Panc1 (cell line): ENCODE data around the gene ZIC4. TPM values are rescaled to one million over a fixed set of nuclear protein-coding genes. Genes with fewer than 3 reads are reported as not detected.

ENCODE experiments used
- ATAC-seq: fragments of 200-7000 bp; cut with Tn5 transposase; 2 replicates; pipeline ENCODE4 v1.9.1; 2020; ENCODE audit warnings: mild to moderate bottlenecking, moderate library complexity
- BruUV-seq: library from RNA; stranded (reverse); fragments of 400-500 nt; replicated peaks from 2 replicates; lab custom pipeline; 2021; lab: Mats Ljungman, UMichigan
- CTCF ChIA-PET: fragments of 300-600 bp; sonication (Branson Sonifier 250); formaldehyde crosslinking; loops from one replicate; lab custom pipeline; 2022; ENCODE audit warnings: antibody characterized with exemption; lab: Charles Lee
- POLR2A ChIA-PET: fragments of 300-600 bp; sonication (Branson Sonifier 250); formaldehyde crosslinking; loops from one replicate; lab custom pipeline; 2022; ENCODE audit warnings: antibody characterized with exemption; lab: Charles Lee
- DNase-seq: peaks from one replicate; pipeline ENCODE4 v3.0.0-alpha.2; 2010; ENCODE audit warnings: low read depth, low spot score
- H3K27ac ChIP-seq: 2 replicates; pipeline ENCODE4 v1.5.1; 2011; ENCODE audit warnings: mild to moderate bottlenecking, low read length, inconsistent platforms
- H3K27me3 ChIP-seq: fragments of 200-500 bp; sonication (Bioruptor generic); 2 replicates; pipeline ENCODE4 v1.6.0; 2014; ENCODE audit warnings: low read length, inconsistent platforms; ENCODE audit not compliant: control insufficient read depth, insufficient read depth
- H3K36me3 ChIP-seq: fragments of 200-500 bp; sonication (Bioruptor generic); 2 replicates; pipeline ENCODE4 v1.5.1; 2014; ENCODE audit warnings: inconsistent platforms, mild to moderate bottlenecking, low read length, moderate library complexity; ENCODE audit not compliant: control insufficient read depth, insufficient read depth
- H3K4me1 ChIP-seq: 2 replicates; pipeline ENCODE4 v1.5.1; 2011; ENCODE audit warnings: inconsistent platforms, mild to moderate bottlenecking, low read length, moderate library complexity; ENCODE audit not compliant: control insufficient read depth, insufficient read depth
- H3K4me3 ChIP-seq, 2 experiments: 2 replicates each; pipeline ENCODE4 v1.5.1; 2011 to 2012; ENCODE audit warnings: low read depth in 2 of 2, low read length in 2 of 2, mild to moderate bottlenecking in 2 of 2, inconsistent platforms in 1 of 2, moderate library complexity in 1 of 2
- H3K9me3 ChIP-seq: fragments of 200-500 bp; sonication (Bioruptor generic); 2 replicates; pipeline ENCODE4 v1.5.1; 2014; ENCODE audit warnings: low read depth, mild to moderate bottlenecking, inconsistent platforms, low read length, moderate library complexity; ENCODE audit not compliant: control insufficient read depth, insufficient read depth
- POLR2AphosphoS5 ChIP-seq: IDR thresholded peaks from 2 replicates; pipeline ENCODE4 v1.6.1; 2012; ENCODE audit warnings: mild to moderate bottlenecking, low read depth, low read length, moderate library complexity
- REST ChIP-seq, 2 experiments: IDR thresholded peaks; 2 replicates each; pipeline ENCODE4 v1.6.1; 2011 to 2012; ENCODE audit warnings: low read depth in 2 of 2, control low read depth in 1 of 2, low read length in 1 of 2, mild to moderate bottlenecking in 1 of 2, moderate library complexity in 1 of 2; ENCODE audit not compliant: insufficient read depth in 1 of 2
- SIN3A ChIP-seq: IDR thresholded peaks from 2 replicates; pipeline ENCODE4 v1.6.1; 2012; ENCODE audit warnings: low read depth, mild to moderate bottlenecking, low read length, moderate library complexity, borderline replicate concordance; ENCODE audit not compliant: insufficient read depth
- TCF7L2 ChIP-seq: IDR thresholded peaks from 2 replicates; pipeline ENCODE4 v1.6.1; 2011; ENCODE audit warnings: mild to moderate bottlenecking, low read depth, low read length, inconsistent platforms
- in situ Hi-C: cut with HindIII; loops from 2 replicates; pipeline ENCODE4 v1.10.0; 2016; ENCODE audit warnings: low sequenced_read_pairs, low pct_unique_long_range_greater_than_20kb
- intact Hi-C: fragments of 100-400 bp; cut with micrococcal nuclease; formaldehyde crosslinking; loops from one replicate; pipeline ENCODE4 v1.10.0; 2022; ENCODE audit not compliant: unreplicated experiment
- total RNA-seq: library from RNA; stranded (reverse); gene quantifications from one replicate; pipeline ENCODE4 v1.2.1, GENCODE V29; 2021; ENCODE audit not compliant: unreplicated experiment
- TF ChIP-seq, protein P1 (sequence below): fragments of 450-650 bp; IDR thresholded peaks from 2 replicates; pipeline ENCODE4 v1.5.1; 2017; ENCODE audit warnings: mild to moderate bottlenecking

The ZIC4 gene
- total RNA-seq, 1 experiment from 2014 or later = not detected

- Histone ChIP-seq H3K4me1 (no peaks in the 10 kb centered on the region), H3K4me3 (no peak overlapping the region), H3K36me3 (no peaks in the 10 kb centered on the region), H3K27ac (no peak overlapping the region), H3K27me3 (peaks cover 44% of the 10 kb centered on the region), H3K9me3 (no peaks in the 10 kb centered on the region)
- ChIA-PET CTCF (interaction anchor here (0.7 kb wide), 1 partner anchor 88 kb away, joined by 9 read pairs; no protein-coding TSS in a partner anchor), POLR2A (no interaction called here)
- ATAC-seq (no peak), DNase-seq (no peak)
- intact Hi-C loops (no loop called here), in situ Hi-C loops (no loop called here)
- BruUV-seq = no TSS peak
- TF ChIP-seq REST (IDR thresholded peaks at IDR 0.05; ENCODE audit: insufficient read depth in 1 of 2, low read depth in 2 of 2, low read length in 1 of 2) = no peak
- TF ChIP-seq, protein P1, sequence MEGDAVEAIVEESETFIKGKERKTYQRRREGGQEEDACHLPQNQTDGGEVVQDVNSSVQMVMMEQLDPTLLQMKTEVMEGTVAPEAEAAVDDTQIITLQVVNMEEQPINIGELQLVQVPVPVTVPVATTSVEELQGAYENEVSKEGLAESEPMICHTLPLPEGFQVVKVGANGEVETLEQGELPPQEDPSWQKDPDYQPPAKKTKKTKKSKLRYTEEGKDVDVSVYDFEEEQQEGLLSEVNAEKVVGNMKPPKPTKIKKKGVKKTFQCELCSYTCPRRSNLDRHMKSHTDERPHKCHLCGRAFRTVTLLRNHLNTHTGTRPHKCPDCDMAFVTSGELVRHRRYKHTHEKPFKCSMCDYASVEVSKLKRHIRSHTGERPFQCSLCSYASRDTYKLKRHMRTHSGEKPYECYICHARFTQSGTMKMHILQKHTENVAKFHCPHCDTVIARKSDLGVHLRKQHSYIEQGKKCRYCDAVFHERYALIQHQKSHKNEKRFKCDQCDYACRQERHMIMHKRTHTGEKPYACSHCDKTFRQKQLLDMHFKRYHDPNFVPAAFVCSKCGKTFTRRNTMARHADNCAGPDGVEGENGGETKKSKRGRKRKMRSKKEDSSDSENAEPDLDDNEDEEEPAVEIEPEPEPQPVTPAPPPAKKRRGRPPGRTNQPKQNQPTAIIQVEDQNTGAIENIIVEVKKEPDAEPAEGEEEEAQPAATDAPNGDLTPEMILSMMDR = no peak
- no peak for TF ChIP-seq SIN3A
- TF ChIP-seq TCF7L2 = no peak
- TF ChIP-seq POLR2AphosphoS5 = no peak
Observed at GRCh38 chr3:147370349-147370748, 36.0 kb downstream of the ZIC4 start.

- Histone ChIP-seq H3K36me3 (no peaks in the 10 kb centered on the region), H3K9me3 (no peaks in the 10 kb centered on the region), H3K4me3 (no peak overlapping the region), H3K27me3 (peaks cover 46% of the 10 kb centered on the region), H3K4me1 (no peaks in the 10 kb centered on the region), H3K27ac (no peak overlapping the region)
- TF ChIP-seq REST (IDR thresholded peaks at IDR 0.05; ENCODE audit: insufficient read depth in 1 of 2, low read depth in 2 of 2, low read length in 1 of 2) = no peak
- TF ChIP-seq POLR2AphosphoS5 = no peak
- TF ChIP-seq, protein P1 = no peak
- TF ChIP-seq TCF7L2 = no peak
- no peak for TF ChIP-seq SIN3A
- no peak for DNase-seq
- no peak for ATAC-seq
- ChIA-PET POLR2A (no interaction called here), CTCF (no interaction called here)
- BruUV-seq = no TSS peak
- intact Hi-C loops = no loop called here
- in situ Hi-C loops = no loop called here
Observed at GRCh38 chr3:147369661-147370123, 36.7 kb downstream of the ZIC4 start.
